SU-DHL-6 (cell line): Measurements from ENCODE around the gene TNNT2.

Source experiments
- H2AFZ ChIP-seq: fragments of 200-600 bp; sonication (generic); 2 replicates; pipeline ENCODE4 v1.6.1; 2014; ENCODE audit warnings: low read depth, mild to moderate bottlenecking, moderate library complexity, mixed read lengths, antibody characterized with exemption, low read length; ENCODE audit not compliant: severe bottlenecking
- H3F3A ChIP-seq: fragments of 200-600 bp; shearing (Covaris generic); 2 replicates; pipeline ENCODE4 v1.6.0; 2016; ENCODE audit warnings: antibody characterized with exemption, mild to moderate bottlenecking; ENCODE audit not compliant: insufficient read depth
- H3K27ac ChIP-seq: fragments of 200-600 bp; sonication (generic); 2 replicates; pipeline ENCODE4 v1.5.1; 2016; ENCODE audit warnings: low read depth, mild to moderate bottlenecking, low read length, moderate library complexity, mixed read lengths
- H3K27me3 ChIP-seq: fragments of 200-600 bp; sonication (generic), shearing (Covaris generic); 2 replicates; pipeline ENCODE4 v1.6.0; 2014; ENCODE audit warnings: mild to moderate bottlenecking, low read length
- H3K36me3 ChIP-seq: fragments of 200-600 bp; sonication (generic); 2 replicates; pipeline ENCODE4 v1.6.1; 2014; ENCODE audit warnings: mild to moderate bottlenecking, low read length, mixed read lengths
- H3K4me2 ChIP-seq: fragments of 300-600, 200-600 bp; shearing (Covaris generic), sonication (generic); 2 replicates; pipeline ENCODE4 v1.6.0; 2014; ENCODE audit warnings: low read length, low read depth, mild to moderate bottlenecking; ENCODE audit not compliant: poor library complexity, severe bottlenecking
- H3K4me3 ChIP-seq: fragments of 200-600 bp; sonication (generic); 2 replicates; pipeline ENCODE4 v1.5.1; 2014; ENCODE audit warnings: antibody characterized with exemption, low read length, mild to moderate bottlenecking, mixed read lengths; ENCODE audit not compliant: insufficient read depth, poor library complexity, severe bottlenecking
- H3K79me2 ChIP-seq: fragments of 200-600 bp; sonication (generic); 2 replicates; pipeline ENCODE4 v1.6.1; 2014; ENCODE audit warnings: mild to moderate bottlenecking, low read length, moderate library complexity; ENCODE audit not compliant: insufficient read depth
- H3K9ac ChIP-seq: fragments of 200-600 bp; sonication (generic); 2 replicates; pipeline ENCODE4 v1.7.0; 2014; ENCODE audit warnings: mild to moderate bottlenecking, low read length
- H3K9me2 ChIP-seq: fragments of 200-600 bp; sonication (generic); replicated peaks from 2 replicates; pipeline ENCODE4 v1.6.1; 2014; ENCODE audit warnings: low read length; ENCODE audit not compliant: insufficient read depth
- H3K9me3 ChIP-seq: fragments of 200-600 bp; sonication (generic); 2 replicates; pipeline ENCODE4 v1.6.1; 2014; ENCODE audit warnings: low read length, mixed read lengths; ENCODE audit not compliant: insufficient read depth
- H4K20me1 ChIP-seq: fragments of 200-600 bp; sonication (generic); 2 replicates; pipeline ENCODE4 v1.6.1; 2014; ENCODE audit warnings: low read depth, mild to moderate bottlenecking, antibody characterized with exemption, low read length, moderate library complexity, mixed read lengths
- EZH2phosphoT487 ChIP-seq: fragments of 200-600 bp; sonication (generic), shearing (Covaris generic); conservative IDR thresholded peaks from 2 replicates; pipeline ENCODE4 v1.6.1; 2018; ENCODE audit warnings: mild to moderate bottlenecking, antibody characterized with exemption, low read length, moderate library complexity, mixed read lengths
- TF ChIP-seq, protein P1 (sequence below): fragments of 200-600 bp; sonication (generic); IDR thresholded peaks from one replicate; pipeline ENCODE4 v1.5.1; 2017; ENCODE audit warnings: antibody characterized with exemption, mild to moderate bottlenecking, low read length, moderate library complexity; ENCODE audit not compliant: insufficient read depth, poor library complexity, severe bottlenecking

The TNNT2 gene

GRCh38 chr1:201404722-201405483, 27.4 kb upstream of the TNNT2 start:
- Histone ChIP-seq H3K27me3 (no peaks in the 10 kb centered on the region), H3K9me2 (no peaks in the 10 kb centered on the region), H3K4me3 (no peak overlapping the region), H2AFZ (no peak overlapping the region), H3K79me2 (no peaks in the 10 kb centered on the region), H3K36me3 (no peaks in the 10 kb centered on the region), H3F3A (no peaks in the 10 kb centered on the region), H4K20me1 (no peaks in the 10 kb centered on the region), H3K9me3 (no peaks in the 10 kb centered on the region), H3K4me2 (no peak overlapping the region), H3K27ac (no peak overlapping the region), H3K9ac (no peak overlapping the region)
- TF ChIP-seq EZH2phosphoT487: no peak
- TF ChIP-seq, protein P1, sequence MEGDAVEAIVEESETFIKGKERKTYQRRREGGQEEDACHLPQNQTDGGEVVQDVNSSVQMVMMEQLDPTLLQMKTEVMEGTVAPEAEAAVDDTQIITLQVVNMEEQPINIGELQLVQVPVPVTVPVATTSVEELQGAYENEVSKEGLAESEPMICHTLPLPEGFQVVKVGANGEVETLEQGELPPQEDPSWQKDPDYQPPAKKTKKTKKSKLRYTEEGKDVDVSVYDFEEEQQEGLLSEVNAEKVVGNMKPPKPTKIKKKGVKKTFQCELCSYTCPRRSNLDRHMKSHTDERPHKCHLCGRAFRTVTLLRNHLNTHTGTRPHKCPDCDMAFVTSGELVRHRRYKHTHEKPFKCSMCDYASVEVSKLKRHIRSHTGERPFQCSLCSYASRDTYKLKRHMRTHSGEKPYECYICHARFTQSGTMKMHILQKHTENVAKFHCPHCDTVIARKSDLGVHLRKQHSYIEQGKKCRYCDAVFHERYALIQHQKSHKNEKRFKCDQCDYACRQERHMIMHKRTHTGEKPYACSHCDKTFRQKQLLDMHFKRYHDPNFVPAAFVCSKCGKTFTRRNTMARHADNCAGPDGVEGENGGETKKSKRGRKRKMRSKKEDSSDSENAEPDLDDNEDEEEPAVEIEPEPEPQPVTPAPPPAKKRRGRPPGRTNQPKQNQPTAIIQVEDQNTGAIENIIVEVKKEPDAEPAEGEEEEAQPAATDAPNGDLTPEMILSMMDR: no peak

DNA sequence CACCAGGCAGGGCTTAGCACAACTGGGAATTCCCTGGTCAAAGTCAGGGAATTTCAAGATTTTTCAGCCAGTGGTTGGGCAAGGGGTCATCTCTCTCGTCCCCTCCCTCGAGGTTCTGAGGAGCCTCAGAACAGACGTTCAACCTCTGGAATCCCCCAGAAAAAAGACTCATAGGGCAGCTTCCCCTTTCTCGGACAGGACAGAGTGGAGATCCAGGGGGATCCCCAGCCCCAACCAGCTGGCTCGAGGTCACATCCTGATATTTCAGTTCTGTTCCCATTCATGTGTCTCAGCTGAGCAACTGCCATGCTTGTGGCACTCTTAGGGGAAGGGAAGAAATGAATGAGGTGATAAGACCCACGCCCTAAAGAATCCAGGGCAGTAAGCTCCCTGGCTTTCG, 26.6 kb upstream of the TNNT2 start:
- Histone ChIP-seq H3K9me3 (no peaks in the 10 kb centered on the region), H4K20me1 (no peaks in the 10 kb centered on the region), H3K27ac (no peak overlapping the region), H3K4me3 (no peak overlapping the region), H3K79me2 (no peaks in the 10 kb centered on the region), H3K9me2 (no peaks in the 10 kb centered on the region), H3K9ac (no peak overlapping the region), H3F3A (no peaks in the 10 kb centered on the region), H3K4me2 (no peak overlapping the region), H2AFZ (no peak overlapping the region), H3K36me3 (no peaks in the 10 kb centered on the region), H3K27me3 (no peaks in the 10 kb centered on the region)
- TF ChIP-seq EZH2phosphoT487: no peak
- TF ChIP-seq, protein P1: no peak

- Histone ChIP-seq H3K79me2 (no peaks in the 10 kb centered on the region), H4K20me1 (no peaks in the 10 kb centered on the region), H3F3A (no peaks in the 10 kb centered on the region), H3K9ac (no peak overlapping the region), H3K4me3 (no peak overlapping the region), H3K9me3 (no peaks in the 10 kb centered on the region), H3K27me3 (no peaks in the 10 kb centered on the region), H3K9me2 (no peaks in the 10 kb centered on the region), H3K4me2 (no peak overlapping the region), H3K36me3 (no peaks in the 10 kb centered on the region), H2AFZ (no peak overlapping the region), H3K27ac (no peak overlapping the region)
- TF ChIP-seq, protein P1: no peak
- no peak for TF ChIP-seq EZH2phosphoT487
Observed at GRCh38 chr1:201403359-201403758, 25.9 kb upstream of the TNNT2 start.
